Activated naive CD8-positive, alpha-beta T cell treated with anti-CD3 and anti-CD28 coated beads, Interleukin-2, amount 10 ng/mL, durations not matched to agents 7 days and 5 days (primary cell): ENCODE results near the gene LRCH3. TPM values are rescaled to one million over a fixed set of nuclear protein-coding genes. Genes with fewer than 3 reads are reported as not detected.

Source experiments
- ATAC-seq: fragments of 150-1000 bp; cut with Tn5 transposase; one replicate; pipeline ENCODE4 v1.10.0; 2021; ENCODE audit warnings: low read depth, moderate library complexity
- POLR2A ChIA-PET: fragments of 350-600 bp; sonication (Branson Sonifier 250); formaldehyde crosslinking; loops from one replicate; lab custom pipeline; 2021; ENCODE audit warnings: antibody characterized with exemption; lab: Charles Lee
- DNase-seq: peaks from one replicate; pipeline ENCODE4 v3.0.0; 2021
- H3K27ac Mint-ChIP-seq: one replicate; pipeline ENCODE4 v1.8.0; 2022; ENCODE audit warnings: mild to moderate bottlenecking, mixed read lengths
- H3K27me3 Mint-ChIP-seq: one replicate; pipeline ENCODE4 v1.8.0; 2022; ENCODE audit warnings: mild to moderate bottlenecking, moderate library complexity, mixed read lengths
- H3K36me3 Mint-ChIP-seq: one replicate; pipeline ENCODE4 v1.8.0; 2021; ENCODE audit warnings: mild to moderate bottlenecking, mixed read lengths
- H3K4me1 Mint-ChIP-seq: one replicate; pipeline ENCODE4 v1.8.0; 2021; ENCODE audit warnings: mixed read lengths
- H3K4me3 Mint-ChIP-seq: one replicate; pipeline ENCODE4 v1.8.0; 2022; ENCODE audit warnings: mild to moderate bottlenecking, moderate library complexity, mixed read lengths
- H3K9me3 Mint-ChIP-seq: one replicate; pipeline ENCODE4 v1.8.0; 2021; ENCODE audit warnings: mixed read lengths
- total RNA-seq, 2 experiments: library from RNA; stranded (reverse); gene quantifications; one replicate each; pipeline ENCODE4 v1.2.3, GENCODE V29; 2021

The LRCH3 gene
- total RNA-seq, 2 experiments from 2014 or later, result 67.1 to 83.4 TPM

DNA sequence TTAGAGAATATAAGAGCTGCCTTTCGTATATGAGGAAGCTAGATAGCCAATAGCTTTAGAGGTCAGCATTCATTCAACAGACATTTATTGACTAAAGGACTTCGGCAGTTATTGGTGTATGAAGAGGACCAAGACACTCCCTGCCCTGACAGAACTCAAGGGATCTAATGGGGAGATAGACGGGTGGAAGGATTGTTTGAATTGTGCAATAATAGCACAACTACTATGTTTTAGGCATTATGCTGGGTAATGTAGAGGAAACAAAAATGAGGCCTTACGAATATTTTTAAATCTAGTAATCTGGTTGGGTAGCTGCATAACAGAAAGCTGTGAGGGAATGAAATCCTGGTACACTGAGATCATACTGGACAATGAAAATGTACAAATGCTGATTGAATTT is 5.0 kb downstream of the LRCH3 start:
- DNase-seq (no peak), ATAC-seq (no peak)
- Mint-ChIP-seq H3K27me3 (no peaks in the 10 kb centered on the region), H3K36me3 (peaks cover 7% of the 10 kb centered on the region), H3K4me3 (no peak overlapping the region), H3K4me1 (peaks cover 42% of the 10 kb centered on the region), H3K9me3 (no peaks in the 10 kb centered on the region), H3K27ac (no peak overlapping the region)
- POLR2A ChIA-PET, result interaction anchor here (1.2 kb wide), 1 partner anchor 13 kb away, joined by 3 read pairs; no protein-coding TSS in a partner anchor

DNA sequence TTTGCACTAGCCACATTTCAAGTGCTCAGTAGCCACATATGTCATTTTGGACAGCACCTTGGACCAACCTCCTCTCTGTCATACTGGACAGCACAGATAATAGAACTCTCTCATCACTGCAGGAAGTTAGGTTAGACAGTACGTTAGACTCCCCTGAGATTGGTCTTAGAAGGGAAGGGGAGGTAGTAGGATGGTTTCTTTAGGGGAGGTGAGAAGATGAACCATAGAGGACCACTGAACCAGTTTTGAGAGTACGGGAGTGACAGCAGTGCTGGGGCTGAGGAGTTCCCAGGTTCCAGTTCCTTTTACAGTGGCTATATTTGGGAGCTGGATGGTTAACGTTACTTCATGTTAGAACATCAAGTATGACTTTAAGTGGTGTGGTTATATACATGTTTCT is 7.8 kb downstream of the LRCH3 start:
- H3K27ac Mint-ChIP-seq, result no peak overlapping the region
- POLR2A ChIA-PET, result no interaction called here
- H3K36me3 Mint-ChIP-seq, result peaks cover 5% of the 10 kb centered on the region
- H3K9me3 Mint-ChIP-seq, result no peaks in the 10 kb centered on the region
- ATAC-seq, result no peak
- no peak for DNase-seq
- H3K4me3 Mint-ChIP-seq, result no peak overlapping the region
- H3K27me3 Mint-ChIP-seq, result no peaks in the 10 kb centered on the region
- H3K4me1 Mint-ChIP-seq, result peaks cover 53% of the 10 kb centered on the region

DNA sequence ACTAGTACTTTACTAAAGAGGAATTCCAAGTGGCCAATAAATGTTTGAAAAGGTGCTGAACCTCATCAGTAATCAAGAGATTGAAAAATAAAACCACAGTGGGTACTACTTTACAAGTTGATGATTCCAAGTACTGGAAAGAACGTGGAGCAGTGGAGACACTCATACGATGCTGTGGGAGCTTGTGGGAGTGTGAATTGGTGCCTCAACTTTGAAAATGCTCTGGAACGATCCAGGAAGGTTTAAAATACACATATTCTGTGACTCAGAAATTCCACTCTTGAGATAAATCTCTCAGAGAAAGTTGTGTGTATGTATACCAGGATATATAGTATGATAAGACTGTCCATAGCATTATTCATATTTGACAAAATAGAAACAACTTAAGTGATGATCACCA is 9.3 kb downstream of the LRCH3 start:
- H3K36me3 Mint-ChIP-seq, result peaks cover 5% of the 10 kb centered on the region
- no peaks in the 10 kb centered on the region for H3K9me3 Mint-ChIP-seq
- H3K4me3 Mint-ChIP-seq, result no peak overlapping the region
- POLR2A ChIA-PET, result interaction anchor here (1.7 kb wide), 1 partner anchor 9 kb away, joined by 10 read pairs; the partner anchor contains the start of gene LRCH3
- DNase-seq (no peak), ATAC-seq (no peak)
- no peaks in the 10 kb centered on the region for H3K27me3 Mint-ChIP-seq
- peaks cover 49% of the 10 kb centered on the region for H3K4me1 Mint-ChIP-seq
- no peak overlapping the region for H3K27ac Mint-ChIP-seq

DNA sequence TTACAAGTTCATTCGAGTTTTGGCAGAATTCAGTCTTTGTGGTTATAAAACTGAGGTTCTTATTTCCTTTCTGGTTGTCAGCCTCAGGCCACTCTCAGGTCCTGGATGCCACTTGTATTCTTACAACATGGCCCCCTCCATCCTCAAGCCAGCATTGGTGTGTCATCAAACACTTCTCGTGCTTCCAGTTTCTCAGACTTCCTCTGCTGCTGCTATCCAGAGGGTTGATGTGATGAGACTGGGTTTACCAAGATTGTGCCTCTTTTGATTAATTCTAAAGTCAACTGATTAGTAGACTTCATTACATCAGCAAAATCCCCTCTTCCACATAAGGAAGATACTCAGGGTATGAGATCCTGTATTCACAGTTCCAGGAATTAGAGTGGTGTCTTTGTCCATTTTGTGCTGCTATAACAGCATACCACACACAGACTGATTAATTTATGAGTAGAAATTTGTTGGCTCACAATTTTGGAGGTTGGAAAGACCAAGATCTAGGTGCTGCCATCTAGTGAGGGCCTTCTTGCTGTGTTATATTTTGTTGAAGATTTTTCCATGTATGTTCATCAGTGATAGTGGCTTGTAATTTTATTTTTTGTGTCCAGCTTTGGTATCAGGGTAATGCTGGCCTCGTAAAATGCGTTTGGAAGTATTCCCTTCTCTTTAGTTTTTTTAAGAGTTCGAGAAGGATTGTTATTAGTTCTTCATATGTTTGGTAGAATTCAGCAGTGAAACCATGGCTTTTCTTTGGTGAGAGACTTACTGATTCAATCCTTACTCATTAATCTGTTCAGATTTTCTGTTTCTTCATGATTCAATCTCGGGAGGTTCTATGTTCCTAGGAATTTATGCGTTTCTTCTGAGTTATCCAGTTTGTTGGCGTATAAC is 11.1 kb downstream of the LRCH3 start:
- peak; percentile 77 for ATAC-seq
- peaks cover 42% of the 10 kb centered on the region for H3K4me1 Mint-ChIP-seq
- H3K4me3 Mint-ChIP-seq, result peak overlapping the region; percentile 60

DNA sequence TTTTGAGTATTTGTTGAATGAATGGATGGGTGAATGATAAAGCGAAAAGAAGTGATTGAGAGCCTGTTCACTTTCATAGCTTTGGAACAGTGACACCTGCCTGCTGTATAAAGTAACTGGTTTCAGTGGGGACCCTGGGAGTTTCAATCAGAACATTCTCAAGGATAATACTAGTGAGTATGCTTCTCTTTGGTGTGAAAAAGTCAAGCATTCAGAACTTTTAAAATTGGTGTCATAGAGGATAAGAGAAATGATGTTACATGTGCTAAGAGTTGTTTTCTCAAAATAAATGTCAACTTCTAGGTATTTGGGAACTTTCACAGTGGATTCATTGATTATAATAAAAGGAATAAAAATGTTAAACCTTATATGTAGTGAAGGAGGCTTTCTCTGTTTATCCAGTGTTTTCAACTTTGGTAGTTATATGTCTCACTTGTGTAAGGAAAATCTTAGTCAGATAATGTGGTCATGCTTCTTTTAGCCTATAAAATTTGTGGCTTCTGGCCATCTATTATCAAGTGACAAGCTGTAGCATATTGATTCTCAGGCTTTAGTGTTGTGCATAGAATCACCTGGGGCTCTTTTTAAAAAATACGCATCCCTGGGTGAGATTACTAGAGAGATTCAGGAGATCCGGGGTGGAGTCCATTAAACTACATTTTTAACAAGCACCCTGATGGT is 11.9 kb downstream of the LRCH3 start:
- Mint-ChIP-seq H3K9me3 (no peaks in the 10 kb centered on the region), H3K36me3 (peaks cover 9% of the 10 kb centered on the region), H3K4me1 (peaks cover 43% of the 10 kb centered on the region), H3K4me3 (no peak overlapping the region), H3K27ac (no peak overlapping the region), H3K27me3 (no peaks in the 10 kb centered on the region)
- POLR2A ChIA-PET, result interaction anchor here (1.3 kb wide), 1 partner anchor 12 kb away, joined by 3 read pairs; the partner anchor contains the start of gene LRCH3
- DNase-seq (no peak), ATAC-seq (no peak)

More for the DNA sequence above, 11.1 kb downstream of the LRCH3 start:
- Mint-ChIP-seq H3K36me3 (peaks cover 5% of the 10 kb centered on the region), H3K9me3 (no peaks in the 10 kb centered on the region), H3K27ac (peak overlapping the region; percentile 78), H3K27me3 (no peaks in the 10 kb centered on the region)
- POLR2A ChIA-PET, result interaction anchor here (1.3 to 1.7 kb wide), 2 partner anchors 11 kb away, joined by 3 to 10 read pairs; partner anchors contain the start of gene LRCH3
- DNase-seq, result no peak

DNA sequence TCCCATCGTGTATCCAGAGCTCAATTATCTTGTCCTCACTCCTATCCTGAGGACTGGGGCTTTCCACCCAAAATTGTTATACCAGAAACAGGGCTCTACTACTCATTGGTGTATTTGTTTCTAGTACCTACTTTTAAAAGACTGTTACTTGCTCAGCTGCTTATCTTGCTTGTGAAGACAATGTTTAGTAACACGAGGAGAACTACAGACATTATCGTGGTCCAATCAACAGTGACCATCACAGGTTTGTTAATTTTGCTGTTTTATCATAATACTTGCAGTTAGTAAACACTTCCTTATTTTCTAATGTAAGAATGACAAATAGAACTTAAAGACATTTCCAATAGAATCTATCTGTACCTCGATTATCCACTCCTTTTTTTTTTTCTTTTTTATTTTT is 13.5 kb downstream of the LRCH3 start:
- no peak for ATAC-seq
- Mint-ChIP-seq H3K4me1 (peaks cover 45% of the 10 kb centered on the region), H3K27me3 (no peaks in the 10 kb centered on the region), H3K9me3 (no peaks in the 10 kb centered on the region), H3K4me3 (no peak overlapping the region), H3K27ac (no peak overlapping the region), H3K36me3 (peaks cover 10% of the 10 kb centered on the region)
- POLR2A ChIA-PET, result no interaction called here
- no peak for DNase-seq

DNA sequence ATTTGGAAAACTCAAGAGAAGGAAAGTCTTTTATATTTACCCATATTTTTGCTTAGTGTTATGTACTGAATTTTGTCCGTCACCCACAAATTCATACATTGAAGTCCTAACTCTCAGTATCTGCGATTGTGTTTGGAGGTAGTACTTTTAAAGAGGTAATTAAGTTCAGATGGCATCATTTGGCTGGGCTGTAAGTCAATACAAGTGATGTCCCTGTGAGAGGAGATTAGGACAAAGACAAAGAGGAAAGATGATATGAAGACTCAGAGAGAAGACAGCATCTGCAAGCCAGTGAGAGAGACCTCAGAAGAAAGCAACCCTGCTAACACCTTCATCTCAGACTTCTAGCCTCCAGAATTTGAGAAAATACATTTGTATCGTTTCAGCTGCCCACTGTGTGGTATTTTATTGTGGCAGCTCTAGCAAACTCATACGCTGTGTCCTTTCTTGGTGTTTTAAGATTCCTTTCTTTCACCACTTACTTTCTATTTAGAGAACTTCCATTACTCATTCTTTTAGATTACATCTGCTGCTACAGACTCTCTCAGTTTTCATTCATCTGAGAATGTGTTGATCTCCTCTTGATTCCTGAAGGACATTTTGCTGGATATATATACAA is 17.0 kb downstream of the LRCH3 start:
- DNase-seq, result no peak
- Mint-ChIP-seq H3K9me3 (no peaks in the 10 kb centered on the region), H3K27me3 (no peaks in the 10 kb centered on the region), H3K27ac (no peak overlapping the region), H3K4me3 (no peak overlapping the region), H3K4me1 (peaks cover 20% of the 10 kb centered on the region), H3K36me3 (peaks cover 15% of the 10 kb centered on the region)
- POLR2A ChIA-PET, result no interaction called here
- no peak for ATAC-seq

DNA sequence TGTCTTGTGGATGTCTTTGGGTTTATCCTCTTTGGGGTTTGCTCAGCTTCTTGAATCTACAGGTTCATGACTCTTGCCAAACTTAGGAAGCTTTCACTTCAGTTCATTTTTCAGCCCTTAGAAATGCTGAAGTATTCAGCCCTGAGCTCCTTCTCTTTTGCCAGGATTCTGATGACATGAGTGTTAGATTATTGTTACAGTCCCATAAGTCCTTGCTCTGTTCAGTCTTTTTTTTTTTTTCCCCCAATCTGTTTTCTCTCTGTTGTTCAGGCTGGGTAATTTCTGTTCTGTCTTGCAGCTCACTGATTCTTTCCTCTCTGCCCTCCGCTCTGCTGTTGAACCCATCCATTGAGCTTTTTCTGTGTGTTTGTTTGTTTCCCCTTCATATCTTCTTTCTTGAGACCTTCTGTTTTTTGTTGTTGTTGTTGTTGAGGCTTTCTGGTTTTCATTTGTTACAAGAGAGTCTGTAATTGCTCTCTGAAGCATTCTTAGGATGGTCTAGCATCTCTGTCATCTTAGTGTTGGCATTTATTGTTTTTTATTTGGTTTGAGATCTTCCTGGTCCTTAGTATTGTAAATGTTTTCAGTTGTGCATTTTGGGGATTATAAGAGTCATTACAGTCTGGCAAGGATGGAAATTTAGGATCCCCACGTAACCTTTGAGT is 18.4 kb downstream of the LRCH3 start:
- peak overlapping the region; percentile 2 for H3K27ac Mint-ChIP-seq
- peaks cover 18% of the 10 kb centered on the region for H3K4me1 Mint-ChIP-seq
- POLR2A ChIA-PET, result interaction anchor here (0.7 kb wide), 1 partner anchor 141 kb away, joined by 4 read pairs; no protein-coding TSS in a partner anchor
- no peak for ATAC-seq
- peaks cover 23% of the 10 kb centered on the region for H3K36me3 Mint-ChIP-seq
- H3K27me3 Mint-ChIP-seq, result no peaks in the 10 kb centered on the region
- DNase-seq, result no peak
- H3K4me3 Mint-ChIP-seq, result no peak overlapping the region
- no peaks in the 10 kb centered on the region for H3K9me3 Mint-ChIP-seq

DNA sequence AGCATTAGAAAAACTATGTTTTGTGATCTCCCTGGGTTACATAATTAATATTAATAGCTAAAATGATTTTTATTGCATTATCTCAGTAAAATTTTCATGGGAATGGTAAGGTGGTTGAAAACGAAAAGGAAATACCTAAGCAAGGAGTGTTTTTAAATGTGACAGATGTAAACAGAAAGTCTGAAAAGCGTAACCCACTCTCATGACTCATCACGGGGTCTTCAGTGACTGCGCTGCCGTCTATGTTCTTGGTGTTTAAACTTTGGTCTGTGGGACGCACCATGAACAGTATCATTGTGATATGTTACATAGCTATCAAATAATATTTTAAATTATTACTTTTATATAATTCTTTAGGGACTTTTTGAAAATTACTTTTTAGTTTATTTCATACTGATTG is 19.8 kb downstream of the LRCH3 start:
- DNase-seq (no peak), ATAC-seq (no peak)
- H3K27ac Mint-ChIP-seq, result no peak overlapping the region
- H3K4me1 Mint-ChIP-seq, result peaks cover 19% of the 10 kb centered on the region
- POLR2A ChIA-PET, result no interaction called here
- H3K36me3 Mint-ChIP-seq, result peaks cover 27% of the 10 kb centered on the region
- H3K4me3 Mint-ChIP-seq, result no peak overlapping the region
- H3K9me3 Mint-ChIP-seq, result no peaks in the 10 kb centered on the region
- no peaks in the 10 kb centered on the region for H3K27me3 Mint-ChIP-seq

DNA sequence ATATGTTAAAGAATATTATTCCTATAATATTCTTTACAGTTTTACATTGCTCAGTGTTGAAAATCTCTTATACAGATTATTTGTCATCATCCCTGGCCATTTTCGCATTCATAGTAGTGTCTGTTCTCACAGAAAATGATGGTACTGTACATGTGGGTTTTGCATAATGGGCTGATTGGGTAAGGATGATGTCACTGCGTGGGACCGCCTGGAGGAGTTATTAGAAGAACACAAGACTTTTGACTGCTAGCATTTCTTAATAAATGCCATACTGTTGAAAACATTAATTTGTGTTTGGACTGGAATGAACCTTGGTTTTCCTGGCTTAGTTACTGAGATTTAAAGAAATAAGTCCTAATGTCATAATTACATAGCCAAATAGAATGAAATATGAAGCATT is 20.3 kb downstream of the LRCH3 start:
- Mint-ChIP-seq H3K36me3 (peaks cover 27% of the 10 kb centered on the region), H3K4me1 (peaks cover 19% of the 10 kb centered on the region), H3K27me3 (no peaks in the 10 kb centered on the region), H3K4me3 (no peak overlapping the region), H3K9me3 (no peaks in the 10 kb centered on the region), H3K27ac (no peak overlapping the region)
- POLR2A ChIA-PET, result no interaction called here
- ATAC-seq, result no peak
- no peak for DNase-seq

DNA sequence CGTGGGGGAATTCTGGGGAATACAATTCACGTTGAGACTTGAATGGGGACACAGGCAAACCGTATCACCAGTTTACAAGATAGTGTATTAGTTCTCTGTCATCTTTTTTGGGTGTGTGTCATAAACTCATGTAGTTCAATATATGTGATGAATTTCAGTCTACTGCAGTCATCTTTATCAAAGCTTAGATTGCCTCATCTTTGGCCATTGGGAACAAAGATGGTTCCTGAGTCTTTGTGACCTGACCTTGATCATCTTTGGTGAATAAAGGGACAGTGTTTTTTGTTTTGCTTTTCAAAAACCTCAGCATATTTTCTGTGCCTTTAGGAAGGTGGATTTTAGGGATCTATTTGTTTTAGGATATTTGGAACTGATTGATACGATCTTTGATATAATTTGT is 23.3 kb downstream of the LRCH3 start:
- POLR2A ChIA-PET, result no interaction called here
- no peak for ATAC-seq
- Mint-ChIP-seq H3K27me3 (no peaks in the 10 kb centered on the region), H3K36me3 (peaks cover 24% of the 10 kb centered on the region), H3K4me3 (no peak overlapping the region), H3K27ac (no peak overlapping the region), H3K9me3 (no peaks in the 10 kb centered on the region), H3K4me1 (peaks cover 6% of the 10 kb centered on the region)
- no peak for DNase-seq

DNA sequence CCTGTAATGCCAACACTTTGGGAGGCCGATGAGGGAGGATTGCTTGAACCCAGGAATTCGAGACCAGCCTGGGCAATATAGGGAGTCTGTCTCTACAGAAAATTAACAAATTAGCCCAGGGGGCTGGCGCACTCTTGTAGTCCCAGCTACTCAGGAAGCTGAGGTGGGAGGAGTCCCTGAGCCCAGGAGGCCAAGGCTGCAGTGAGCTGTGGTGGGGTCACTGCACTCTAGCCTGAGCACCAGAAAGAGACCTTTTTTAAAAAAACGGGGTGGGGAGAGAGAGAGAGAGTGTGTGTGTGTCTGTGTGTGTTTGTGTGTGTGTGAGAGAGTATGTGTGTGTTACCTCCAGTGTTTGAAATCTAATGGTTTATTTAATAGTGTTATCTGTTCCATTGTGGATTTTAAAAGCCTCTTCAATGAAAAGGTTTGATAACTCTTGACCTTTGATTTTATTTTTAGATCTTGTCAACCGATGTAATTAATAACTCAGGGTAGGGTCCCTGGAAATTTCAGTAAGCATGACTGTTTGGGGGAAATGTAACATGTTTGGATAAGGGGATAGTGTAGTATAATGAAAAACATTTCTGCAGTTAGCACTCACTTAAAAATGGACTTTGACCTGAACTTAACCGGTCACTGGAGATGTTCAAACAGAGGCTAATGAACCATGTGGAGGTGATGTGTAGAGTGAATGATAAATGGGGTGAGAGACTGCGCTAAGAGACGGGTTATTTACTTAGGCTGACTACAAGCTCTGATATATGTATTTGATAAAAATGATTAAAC is 29.7 kb downstream of the LRCH3 start:
- ATAC-seq (no peak), DNase-seq (no peak)
- H3K4me3 Mint-ChIP-seq, result no peak overlapping the region
- H3K4me1 Mint-ChIP-seq, result no peaks in the 10 kb centered on the region
- no peaks in the 10 kb centered on the region for H3K9me3 Mint-ChIP-seq
- no peaks in the 10 kb centered on the region for H3K27me3 Mint-ChIP-seq
- H3K27ac Mint-ChIP-seq, result peak overlapping the region; percentile 48
- peaks cover 15% of the 10 kb centered on the region for H3K36me3 Mint-ChIP-seq
- POLR2A ChIA-PET, result interaction anchor here (0.9 kb wide), 1 partner anchor 8 kb away, joined by 3 read pairs; no protein-coding TSS in a partner anchor
